NCI-H2171 (cell line): ENCODE results near the gene ADCK1.
A peak's percentile ranks its signal among the peaks of the same experiment; 100 is the strongest.
"Not testable (repeated sequence)": the region's sequence is repeated elsewhere in the genome, so short reads cannot be mapped to it uniquely, and the experiment has no call there.

Experiments
- DNase-seq: peaks from one replicate; lab custom pipeline; 2025; lab: John Stamatoyannopoulos, UW

The ADCK1 gene

DNA sequence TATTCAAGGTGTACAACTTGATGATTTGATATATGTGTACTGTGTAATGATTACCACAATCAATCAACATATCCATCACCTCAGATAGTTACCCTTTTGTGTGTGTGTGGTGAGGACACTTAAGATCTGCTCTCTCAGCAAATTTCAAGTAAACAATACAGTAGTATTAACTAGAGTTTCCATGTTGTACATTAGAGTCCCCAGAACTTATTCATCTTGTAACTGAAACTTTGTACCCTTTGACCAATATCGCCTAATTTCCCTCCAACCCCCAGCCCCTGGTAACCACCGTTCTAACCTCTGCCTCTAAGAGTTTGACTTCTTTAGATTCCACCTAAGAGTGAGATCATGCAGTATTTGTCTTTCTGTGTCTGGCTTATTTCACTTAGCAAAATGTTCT is 12.1 kb downstream of the ADCK1 start:
- DNase-seq, result no peak

DNA sequence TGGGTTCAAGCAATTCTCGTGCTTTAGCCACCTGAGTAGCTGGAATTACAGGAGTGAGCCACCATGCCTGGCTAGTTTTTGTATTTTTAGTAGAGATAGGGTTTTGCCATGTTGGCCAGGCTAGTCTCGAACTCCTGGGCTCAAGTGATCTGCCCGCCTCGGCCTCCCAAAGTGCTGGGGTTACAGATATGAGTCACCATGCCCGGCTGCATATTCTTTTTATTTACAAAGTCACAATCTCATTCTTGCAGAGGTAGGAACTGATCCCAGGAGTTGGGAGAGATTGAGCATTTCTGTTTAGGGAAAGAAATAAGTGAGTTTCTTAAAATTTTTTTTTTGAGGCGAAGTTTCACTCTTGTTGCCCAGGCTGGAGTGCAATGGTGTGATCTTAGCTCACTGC is 12.8 kb downstream of the ADCK1 start:
- not testable (repeated sequence) for DNase-seq

DNA sequence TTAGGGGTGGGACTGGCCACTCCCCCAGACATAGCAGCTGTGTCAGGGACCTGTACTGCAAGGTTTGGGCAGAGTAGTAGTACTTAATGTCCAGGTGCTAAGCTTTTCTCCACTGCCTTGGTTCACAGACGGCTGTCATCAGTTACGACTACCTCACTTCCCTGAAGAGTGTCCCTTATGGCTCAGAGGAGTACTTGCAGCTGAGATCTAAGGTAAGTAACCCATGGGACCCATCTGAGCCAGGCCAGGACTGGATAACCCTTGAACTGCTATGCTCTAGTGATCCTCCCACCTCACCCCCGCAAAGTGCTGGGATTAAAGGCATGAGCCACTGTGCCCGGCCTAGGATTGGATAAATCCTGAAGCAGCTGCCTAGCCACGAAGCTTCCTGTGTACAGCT is 22.4 kb downstream of the ADCK1 start:
- DNase-seq, result no peak

DNA sequence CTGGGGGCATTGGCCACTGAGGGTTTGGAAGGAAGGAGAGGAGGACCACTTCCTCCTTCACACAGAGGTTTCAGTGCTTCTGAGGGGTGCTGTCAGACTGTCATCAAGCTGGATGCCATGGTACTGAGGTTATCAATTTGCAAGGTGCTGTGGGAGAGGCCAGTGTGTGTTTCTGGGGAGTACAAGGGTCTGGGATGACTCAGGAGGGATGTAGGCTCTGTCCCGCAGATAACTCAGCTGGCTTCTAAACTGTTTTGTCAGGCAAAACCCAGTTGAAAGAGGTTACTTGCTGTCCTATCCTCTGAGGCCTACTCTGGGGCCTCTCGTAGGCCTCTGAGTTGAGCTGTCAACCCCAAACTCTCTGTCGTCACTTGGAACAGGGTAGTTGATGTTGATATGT is 22.8 kb downstream of the ADCK1 start:
- no peak for DNase-seq

DNA sequence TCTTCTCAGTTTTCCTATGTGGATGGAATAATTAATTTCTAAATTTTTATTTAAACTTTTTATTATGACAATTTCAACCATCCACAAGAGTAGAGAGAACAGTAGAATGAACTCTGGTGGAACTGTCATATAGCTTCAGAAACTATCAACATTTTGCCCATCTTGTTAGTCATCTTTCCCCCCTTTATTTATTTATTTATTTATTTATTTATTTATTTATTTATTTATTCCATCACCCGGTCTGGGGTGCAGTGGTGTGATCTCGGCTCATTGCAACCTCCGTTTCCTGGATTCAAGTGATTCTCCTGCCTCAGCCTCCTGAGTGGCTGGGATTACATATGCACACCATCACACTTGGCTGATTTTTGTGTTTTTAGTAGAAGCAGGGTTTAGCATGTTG is 23.5 kb downstream of the ADCK1 start:
- no peak for DNase-seq

DNA sequence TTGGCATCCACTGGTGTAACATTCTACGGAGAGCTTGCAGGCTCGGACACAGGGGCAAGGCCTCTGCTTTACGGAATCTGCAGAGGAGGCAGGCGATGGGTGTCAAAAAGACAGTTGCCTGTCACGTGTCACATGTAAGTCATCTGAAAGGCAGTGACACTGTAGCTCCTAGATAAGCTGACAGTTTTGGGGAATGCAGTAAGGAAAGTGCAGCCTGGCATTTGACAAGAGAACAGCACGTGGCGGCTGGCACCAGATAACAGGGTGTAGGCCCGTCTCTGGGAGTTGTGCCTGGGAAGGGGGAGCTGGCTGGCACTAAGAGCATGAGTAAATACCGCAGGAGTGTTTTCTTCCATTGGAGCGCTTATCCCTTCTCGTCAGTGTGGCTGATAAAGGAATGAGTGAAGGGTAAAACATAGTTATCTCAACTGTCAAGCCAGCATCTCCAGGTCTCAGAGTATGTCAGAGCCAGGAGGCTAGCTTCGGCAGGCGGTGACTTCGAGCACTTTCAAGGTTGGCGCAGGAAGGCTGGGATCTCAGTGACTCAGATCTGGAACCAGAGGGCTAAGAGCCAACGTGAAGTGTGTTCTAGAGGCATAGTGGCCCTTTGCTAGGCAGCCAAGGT is 26.1 kb downstream of the ADCK1 start:
- no peak for DNase-seq

DNA sequence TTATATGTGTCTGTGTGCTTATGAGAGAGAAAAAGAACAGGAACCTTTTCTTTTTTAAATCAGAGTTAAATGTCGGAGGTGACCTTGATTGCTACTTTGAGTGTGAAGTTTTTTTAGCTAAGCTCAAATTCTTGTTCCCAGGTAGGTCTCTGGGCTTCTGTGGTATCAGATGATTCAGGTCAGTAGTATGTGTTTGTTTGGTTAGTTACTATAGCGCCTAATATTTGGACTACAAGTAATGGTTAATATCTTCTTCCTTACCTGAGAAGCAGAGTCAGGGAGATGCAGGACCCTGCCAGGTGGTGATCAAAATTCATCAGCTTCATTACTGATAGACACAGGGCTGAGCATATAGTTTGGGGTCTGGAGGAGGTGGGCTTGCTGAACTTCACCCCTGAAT is 30.8 kb downstream of the ADCK1 start:
- no peak for DNase-seq

DNA sequence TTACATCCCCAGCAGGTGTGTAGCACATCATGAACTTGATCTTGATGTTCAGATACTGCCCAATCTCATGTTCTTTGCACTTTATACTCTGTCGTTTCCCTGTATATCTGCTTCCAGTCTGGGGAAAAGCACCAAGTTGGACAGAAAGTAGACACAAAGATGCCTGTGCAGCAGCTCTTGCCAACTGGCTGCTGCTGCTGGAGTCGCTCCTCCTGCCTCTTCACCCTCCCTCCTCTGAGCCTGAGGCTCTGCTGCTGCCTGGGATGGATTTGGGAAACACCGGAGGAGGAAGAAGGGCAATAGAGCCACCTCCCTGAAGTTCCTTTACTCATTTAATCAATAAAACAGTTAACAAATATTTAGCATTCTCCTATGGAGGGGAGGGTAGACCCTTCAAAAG is 32.4 kb downstream of the ADCK1 start:
- no peak for DNase-seq

DNA sequence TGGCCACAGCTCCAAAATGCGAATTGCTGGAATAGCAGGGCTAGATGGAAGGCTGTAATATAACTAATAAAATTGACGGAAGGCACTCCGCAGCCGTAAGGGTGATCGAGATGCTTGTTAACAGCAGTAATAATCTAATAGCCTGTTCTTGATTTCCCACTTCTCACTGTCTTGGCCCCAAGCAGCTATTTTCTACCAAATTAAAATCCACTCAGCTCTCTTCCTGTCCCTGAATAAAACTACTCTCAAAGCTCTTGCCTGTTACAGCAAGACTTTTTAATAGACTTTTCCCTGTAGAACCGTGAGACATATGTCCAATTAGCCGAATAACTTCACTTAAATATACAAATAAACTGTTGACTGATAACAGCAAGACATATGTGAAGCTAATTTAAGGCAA is 38.0 kb downstream of the ADCK1 start:
- no peak for DNase-seq

DNA sequence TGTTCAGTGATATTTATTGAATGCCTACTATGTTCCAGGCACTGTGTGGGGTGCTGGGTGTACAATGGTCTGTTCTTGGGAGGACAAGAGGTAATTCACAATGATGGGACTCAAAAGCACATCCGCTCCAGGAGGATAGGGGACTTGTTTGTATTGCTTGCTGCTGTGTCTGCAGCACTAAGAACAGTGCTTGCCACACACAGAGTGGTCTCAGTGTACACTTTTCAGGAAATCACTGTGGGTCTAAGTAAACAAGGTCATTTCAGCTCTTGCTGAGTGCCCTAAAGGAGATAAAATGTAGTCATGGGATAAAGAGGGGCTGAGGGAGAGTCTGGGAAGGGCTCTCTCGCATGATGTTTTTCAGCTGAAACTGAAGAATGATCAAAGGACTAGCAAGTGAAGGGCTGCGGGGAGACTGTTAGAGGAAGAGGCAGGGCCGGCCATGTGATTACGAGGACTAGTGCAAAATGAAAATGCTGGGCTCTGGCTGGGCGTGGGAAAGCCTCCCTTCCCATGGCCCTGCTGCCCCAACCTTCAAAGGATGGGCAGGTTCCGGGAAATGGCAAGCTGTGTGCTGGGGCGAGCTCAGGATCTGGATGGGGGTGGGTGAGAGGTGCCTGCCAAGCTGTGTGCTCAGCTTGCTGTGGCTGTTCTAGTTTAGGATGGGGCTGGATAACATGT is 39.1 kb downstream of the ADCK1 start:
- no peak for DNase-seq

DNA sequence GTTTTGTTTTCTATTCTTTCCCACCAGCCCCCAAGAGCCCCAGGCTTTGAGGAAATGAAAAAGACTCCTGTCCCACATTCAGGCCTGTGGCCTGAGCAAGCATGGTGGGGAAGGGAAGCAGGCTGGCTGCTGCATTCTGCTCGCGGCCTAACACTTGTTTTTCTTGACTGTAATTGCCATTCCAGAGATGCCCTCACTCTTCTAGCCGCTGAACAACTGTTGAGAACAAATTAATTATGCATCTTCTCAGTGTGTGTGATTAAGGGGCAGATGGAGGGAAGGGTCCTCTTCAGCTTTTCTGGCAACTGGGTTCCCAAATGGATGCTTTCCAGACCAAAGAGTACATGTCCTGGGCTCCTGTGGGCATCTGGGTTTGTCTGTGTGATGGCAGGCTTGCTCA is 43.3 kb downstream of the ADCK1 start:
- DNase-seq, result no peak

DNA sequence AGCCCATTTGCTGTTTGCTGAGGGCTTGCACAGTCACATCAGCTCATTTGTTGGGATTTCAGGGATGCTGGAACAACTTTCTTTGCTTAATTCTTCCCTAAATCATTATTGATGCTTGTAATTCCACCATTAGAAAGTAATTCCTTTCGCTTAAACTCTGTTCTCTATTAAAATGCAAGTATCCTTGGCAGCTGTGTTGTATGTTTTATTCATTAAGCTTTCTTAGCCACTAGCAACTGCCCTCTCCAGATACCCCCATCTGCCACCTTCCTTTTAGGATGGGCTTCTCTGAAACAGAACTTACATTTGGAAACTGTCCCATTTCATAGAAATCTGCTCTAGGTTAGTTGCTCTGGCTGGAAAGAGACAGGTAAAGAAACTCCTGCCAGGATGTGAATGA is 43.7 kb downstream of the ADCK1 start:
- DNase-seq, result no peak

DNA sequence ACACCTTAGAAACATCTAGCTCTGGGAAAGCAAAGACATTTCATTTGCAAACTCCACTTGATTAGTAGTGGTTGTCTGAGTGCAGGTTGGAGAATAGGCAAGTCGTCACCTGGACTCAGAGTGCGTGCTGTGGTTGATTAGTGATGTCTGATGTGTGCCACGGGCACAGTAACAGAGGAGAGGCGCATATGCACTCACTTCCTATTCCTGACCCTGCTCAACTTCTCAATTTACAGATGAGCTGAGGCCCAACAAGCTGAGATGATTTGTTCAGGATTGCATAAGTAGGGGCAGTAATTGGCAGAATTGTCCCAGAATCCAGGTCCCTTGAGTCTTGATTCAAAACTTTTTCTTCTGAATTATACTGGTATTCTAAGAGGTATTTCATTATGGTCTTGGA is 44.9 kb downstream of the ADCK1 start:
- DNase-seq, result no peak

DNA sequence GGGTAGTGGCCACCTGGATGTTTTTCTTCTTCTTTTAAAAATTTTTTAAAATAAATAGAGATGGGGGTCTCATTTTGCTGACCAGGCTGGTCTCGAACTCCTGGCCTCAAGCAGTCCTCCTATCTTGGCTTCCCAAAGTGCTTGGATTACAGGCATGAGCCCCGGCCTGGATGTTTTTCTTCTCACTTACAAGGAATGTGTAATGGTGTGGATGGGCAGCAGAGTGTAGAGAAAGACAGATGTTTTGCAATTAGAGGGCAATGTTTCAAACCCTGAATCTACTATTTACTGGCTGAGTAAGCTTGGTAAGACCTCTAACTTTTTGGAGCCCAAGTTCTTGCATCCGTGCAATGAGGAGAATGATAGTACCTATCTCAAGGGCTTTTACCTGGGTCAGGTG is 48.1 kb downstream of the ADCK1 start:
- no peak for DNase-seq

DNA sequence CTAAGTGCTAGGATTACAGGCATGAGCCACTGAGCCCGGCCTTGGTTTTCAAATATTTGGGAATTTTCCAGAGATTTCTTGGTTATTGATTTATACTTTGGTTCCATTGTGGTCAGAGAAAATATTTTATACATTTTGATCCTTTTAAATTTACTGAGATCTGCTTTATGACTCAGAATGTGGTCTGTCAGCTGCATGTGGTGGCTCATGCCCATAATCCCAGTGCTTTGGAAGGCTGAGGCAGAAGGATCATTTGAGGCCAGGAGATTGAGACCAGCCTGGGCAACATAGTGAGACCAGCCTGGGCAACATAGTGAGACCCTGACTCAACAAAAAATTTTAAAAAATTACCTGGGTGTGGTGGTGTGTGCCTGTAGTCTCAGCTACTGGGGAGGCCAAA is 49.8 kb downstream of the ADCK1 start:
- DNase-seq, result no peak

DNA sequence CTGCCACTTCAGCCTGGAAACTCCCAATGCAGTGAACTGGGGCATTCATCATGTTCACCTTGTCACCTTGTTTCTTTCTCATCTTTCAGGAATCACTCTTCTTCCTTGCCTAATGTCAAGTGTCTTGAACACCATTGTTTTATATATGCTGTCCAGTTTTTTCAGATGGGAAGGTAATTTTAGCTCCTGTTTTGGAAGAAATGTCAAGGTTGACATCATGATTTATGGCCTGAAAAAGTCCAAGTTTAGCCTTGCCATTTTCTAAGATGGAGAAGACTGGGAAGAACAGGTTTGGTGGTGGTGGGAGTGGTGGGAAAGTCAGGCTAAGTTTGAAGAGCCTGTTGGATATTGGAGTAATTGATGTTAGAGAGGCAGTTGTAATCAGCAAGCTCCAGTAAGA is 54.0 kb downstream of the ADCK1 start:
- DNase-seq, result no peak

DNA sequence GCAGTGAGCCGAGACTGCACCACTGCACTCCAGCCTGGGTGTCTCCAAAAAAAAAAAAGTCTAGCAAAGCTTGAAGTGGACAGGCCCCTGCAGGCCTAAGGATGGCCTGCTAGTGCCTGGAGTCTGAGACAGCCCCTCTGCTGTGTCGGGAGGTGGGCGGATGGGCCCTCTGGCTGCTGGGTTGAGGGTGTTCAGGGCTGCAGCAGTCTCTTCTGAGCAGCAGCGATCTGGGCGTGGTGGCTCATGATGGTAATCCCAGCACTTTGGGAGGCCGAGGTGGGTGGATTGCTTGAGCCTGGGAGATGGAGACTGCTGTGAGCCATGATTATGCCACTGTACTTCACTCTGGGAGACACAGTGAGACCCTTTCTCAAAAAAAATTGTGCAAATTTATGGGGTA is 57.0 kb downstream of the ADCK1 start:
- no peak for DNase-seq

DNA sequence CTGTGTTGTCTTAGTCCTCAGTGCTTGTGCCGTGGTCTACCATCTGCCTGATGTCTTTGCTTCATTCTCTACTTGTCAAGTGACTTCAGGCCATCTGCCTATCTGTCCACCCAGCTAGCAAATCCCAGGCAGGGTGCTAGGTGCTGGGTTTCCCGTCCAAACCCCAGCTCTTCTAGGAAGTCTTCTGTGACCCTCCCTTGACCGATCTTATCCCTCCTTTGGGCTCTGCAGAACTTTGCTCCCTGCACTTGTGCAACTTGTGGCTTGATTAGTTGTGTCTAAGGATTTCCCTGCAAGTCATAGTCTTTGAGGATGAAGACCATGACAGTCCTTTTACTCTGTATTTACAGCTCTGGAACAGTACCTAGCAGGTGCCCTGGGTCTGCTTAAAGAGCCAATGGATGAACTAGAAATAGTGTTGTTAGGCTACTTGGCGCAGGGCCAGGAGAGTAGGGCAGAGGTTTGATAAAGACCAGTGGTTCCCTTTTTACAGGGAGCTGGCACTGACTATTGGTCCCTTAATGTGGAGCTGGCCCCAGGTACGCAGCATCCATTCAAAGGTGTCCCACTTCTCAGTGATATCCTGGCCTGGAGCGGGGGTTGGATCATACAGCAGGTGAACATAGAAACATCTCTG is 60.1 kb downstream of the ADCK1 start:
- DNase-seq, result no peak

DNA sequence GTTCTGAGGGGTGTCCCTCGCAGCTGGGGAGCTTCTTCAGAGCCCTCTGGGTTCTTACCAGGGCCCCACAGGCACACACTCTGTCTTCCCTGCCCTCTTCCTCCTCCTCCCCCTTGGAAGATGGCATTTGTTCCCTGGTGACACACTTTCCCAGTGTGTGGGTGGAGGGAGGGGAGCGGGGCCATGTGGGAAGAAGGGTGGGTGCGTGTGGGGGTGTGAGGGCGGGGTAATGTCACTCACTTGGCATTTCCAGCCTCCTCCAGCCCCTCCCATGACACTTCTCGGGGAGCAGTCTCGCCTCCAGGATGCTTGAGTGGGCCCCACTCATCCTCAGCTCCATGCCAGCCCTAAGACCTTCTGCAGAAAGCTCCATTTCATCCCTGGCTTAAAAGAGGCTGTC is 61.3 kb downstream of the ADCK1 start:
- no peak for DNase-seq

DNA sequence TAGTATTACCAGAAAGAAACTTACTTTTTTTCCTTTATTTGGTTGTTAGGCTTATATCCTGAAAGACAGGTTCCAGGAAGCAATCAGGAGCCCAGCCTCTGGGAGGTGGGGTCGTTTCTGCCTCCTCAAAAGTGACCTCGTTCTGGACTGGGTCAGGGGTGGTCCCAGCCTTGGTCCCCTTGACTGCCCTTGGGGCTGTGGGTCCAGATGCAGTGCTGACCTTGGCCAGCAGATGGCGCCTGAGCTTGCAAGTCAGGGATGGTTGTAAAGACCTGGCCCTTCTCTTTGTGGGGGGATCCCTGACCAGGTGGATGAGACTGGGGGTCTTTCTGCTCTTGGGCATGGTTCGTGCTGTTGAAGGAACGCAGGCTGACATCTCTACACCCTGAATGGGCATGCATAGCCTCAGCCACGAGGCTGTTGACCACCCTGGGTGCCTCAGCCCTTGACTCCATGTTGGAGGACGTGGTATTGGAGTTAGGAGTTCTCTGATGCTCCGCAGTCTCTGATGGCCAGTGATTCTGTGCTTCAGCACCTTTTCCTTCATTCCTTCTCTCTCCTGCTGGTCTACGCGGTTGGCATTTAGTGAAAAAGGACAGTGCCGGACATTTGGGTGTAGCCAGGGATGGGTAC is 62.4 kb downstream of the ADCK1 start:
- DNase-seq, result peak; percentile 37

DNA sequence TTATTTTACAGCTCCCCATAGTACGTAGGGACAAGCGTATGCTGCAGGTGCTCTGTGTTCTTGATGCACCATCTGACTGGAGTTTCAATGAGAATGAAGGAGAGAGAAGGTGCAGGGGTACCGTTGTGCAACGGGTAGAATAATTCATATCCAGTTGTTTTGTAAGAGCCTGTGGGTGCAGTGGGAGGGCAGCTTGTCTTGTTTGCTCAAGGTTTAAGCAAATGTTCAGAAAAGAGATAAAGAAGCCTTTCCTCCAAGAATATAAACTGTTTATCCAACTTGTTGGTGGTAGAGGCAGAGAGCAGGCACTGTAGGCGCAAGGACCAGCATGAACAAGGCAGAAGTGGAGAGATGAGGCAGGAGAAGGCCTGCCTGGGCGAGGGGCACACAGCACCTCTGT is 64.2 kb downstream of the ADCK1 start:
- no peak for DNase-seq

DNA sequence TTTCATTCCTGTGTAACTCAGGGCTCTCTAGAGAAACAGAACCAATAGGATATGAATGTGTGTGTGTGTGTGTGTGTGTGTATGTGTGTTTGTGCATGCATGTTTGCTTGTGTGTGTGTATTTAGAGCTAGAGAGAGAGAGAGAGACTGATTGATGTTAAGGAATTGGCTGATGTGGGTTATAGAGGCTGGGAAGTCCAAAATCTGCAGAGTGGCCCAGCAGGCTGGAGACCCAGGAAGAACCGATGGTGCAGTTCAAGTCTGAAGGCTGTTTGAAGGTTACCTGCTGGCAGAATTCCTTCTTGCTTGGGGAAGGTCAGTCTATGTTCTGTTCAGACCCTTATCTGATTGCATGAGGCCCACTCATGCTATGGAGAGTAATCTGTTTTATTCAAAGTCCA is 64.7 kb downstream of the ADCK1 start:
- DNase-seq, result no peak

DNA sequence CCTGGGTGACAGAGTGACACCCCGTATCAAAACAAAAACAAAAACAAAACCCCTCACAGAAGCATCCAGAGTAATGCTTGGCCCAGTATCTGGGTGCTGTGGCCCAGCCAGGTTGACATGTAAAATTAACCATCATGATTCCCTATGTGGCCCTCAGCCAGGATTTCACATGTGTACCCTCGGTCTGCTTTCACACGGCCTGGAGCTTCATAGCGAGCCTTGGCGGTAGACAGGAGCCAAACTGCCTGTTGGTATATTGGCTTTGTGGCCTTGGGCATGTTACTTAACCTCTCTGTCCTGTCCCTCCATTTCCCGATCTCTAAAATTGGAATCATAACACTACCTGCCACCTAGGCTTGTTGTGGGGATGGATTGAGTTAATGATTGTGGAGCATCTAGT is 65.5 kb downstream of the ADCK1 start:
- DNase-seq, result no peak
